Tibial nerve (tissue), 4 donors: ENCODE data around the gene TTC21B.

Experiments used
- CTCF ChIP-seq, 5 experiments: fragments of 200-600 bp in 3 of 5; fragments of 450-650 bp in 2 of 5; sonication (generic) in 3 of 5; IDR thresholded peaks; one replicate each; pipeline ENCODE4 v1.5.1; 2016 to 2019; ENCODE audit warnings: antibody characterized with exemption in 5 of 5, mild to moderate bottlenecking in 3 of 5, moderate library complexity in 2 of 5
- EP300 ChIP-seq, 2 donors: sonication (generic); formaldehyde crosslinking; IDR thresholded peaks; one replicate each; pipeline ENCODE4 v1.6.1; 2017; ENCODE audit warnings: antibody characterized with exemption in 2 of 2, mild to moderate bottlenecking in 1 of 2
- POLR2A ChIP-seq, 2 donors: fragments of 450-650 bp; IDR thresholded peaks; one replicate each; pipeline ENCODE4 v1.6.1; 2017; ENCODE audit warnings: antibody characterized with exemption in 2 of 2, mild to moderate bottlenecking in 2 of 2, moderate library complexity in 2 of 2

- TF ChIP-seq POLR2A (IDR thresholded peaks at IDR 0.05), result no peak
- no peak for TF ChIP-seq CTCF (IDR thresholded peaks at IDR 0.05)
- TF ChIP-seq EP300 (IDR thresholded peaks at IDR 0.05), result no peak
Observed at GRCh38 chr2:165895974-165896373, 57.6 kb downstream of the TTC21B start.
